Astrocyte (in vitro differentiated cells and primary cell): ENCODE measurements around the gene APPBP2.

Source experiments
- EZH2 ChIP-seq: IDR thresholded peaks from 2 replicates; pipeline ENCODE4 v1.6.1; 2012; ENCODE audit warnings: mild to moderate bottlenecking, low read length, inconsistent platforms; ENCODE audit not compliant: insufficient read depth
- TF ChIP-seq, protein P1 (sequence below): IDR thresholded peaks from 2 replicates; pipeline ENCODE4 v1.5.1; 2011; ENCODE audit warnings: low read depth, mild to moderate bottlenecking, inconsistent platforms, low read length, moderate library complexity; ENCODE audit not compliant: insufficient read depth

- no peak for TF ChIP-seq EZH2
- TF ChIP-seq, protein P1, sequence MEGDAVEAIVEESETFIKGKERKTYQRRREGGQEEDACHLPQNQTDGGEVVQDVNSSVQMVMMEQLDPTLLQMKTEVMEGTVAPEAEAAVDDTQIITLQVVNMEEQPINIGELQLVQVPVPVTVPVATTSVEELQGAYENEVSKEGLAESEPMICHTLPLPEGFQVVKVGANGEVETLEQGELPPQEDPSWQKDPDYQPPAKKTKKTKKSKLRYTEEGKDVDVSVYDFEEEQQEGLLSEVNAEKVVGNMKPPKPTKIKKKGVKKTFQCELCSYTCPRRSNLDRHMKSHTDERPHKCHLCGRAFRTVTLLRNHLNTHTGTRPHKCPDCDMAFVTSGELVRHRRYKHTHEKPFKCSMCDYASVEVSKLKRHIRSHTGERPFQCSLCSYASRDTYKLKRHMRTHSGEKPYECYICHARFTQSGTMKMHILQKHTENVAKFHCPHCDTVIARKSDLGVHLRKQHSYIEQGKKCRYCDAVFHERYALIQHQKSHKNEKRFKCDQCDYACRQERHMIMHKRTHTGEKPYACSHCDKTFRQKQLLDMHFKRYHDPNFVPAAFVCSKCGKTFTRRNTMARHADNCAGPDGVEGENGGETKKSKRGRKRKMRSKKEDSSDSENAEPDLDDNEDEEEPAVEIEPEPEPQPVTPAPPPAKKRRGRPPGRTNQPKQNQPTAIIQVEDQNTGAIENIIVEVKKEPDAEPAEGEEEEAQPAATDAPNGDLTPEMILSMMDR, result no peak
Observed at GRCh38 chr17:60554377-60554788, 28.3 kb upstream of the APPBP2 start.
